ENCODE data around the gene ADAM10.

ADAM10 gene

DNA sequence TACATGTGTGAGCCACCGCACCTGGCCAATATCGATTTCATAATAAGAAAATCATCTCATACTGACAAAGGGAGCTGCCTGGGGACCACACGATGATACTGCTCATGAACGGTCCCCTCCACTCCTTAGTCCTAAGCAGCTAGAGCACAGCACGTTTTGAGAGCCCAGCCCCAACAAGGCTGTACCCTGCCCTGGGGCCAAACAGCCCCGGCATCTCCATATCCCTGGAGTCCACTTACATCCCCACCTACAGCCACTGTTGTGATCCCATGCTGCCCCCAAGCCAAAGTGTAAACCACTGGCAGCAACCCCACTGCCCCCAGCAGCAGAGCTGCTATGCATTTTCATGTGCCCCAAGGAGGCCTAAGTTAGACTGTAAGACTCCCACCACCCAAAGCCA is 52.8 kb downstream of the ADAM10 start:
- Histone ChIP-seq H3K9me3 (ENCODE audit: control insufficient read depth, insufficient read depth, low read depth, low read length) (no peaks in the 10 kb centered on the region), H3K4me3 (ENCODE audit: low read depth, low read length) (no peak overlapping the region), H3K4me1 (ENCODE audit: control insufficient read depth, insufficient read depth, low read length) (0 out of 2 replicates have a peak, but pooled peaks cover 3% of the 10 kb centered on the region), H3K27ac (ENCODE audit: extremely low read depth, low read depth, low read length) (no peak overlapping the region), H3K36me3 (ENCODE audit: control insufficient read depth in 2 of 2, insufficient read depth in 1 of 2, low read length in 2 of 2) (peaks cover 0 to 4% of the 10 kb centered on the region in 2 experiments; a peak in 2 of 3 replicates)
- POLR2A ChIA-PET: no interaction called here
- no peak for TF ChIP-seq ZNF221 (tag by site-specific recombination; IDR thresholded peaks at IDR 0.05; ENCODE audit: borderline replicate concordance)
- TF ChIP-seq ZNF248 (tag by site-specific recombination; IDR thresholded peaks at IDR 0.05): no peak
- TF ChIP-seq ZNF768 (tag by site-specific recombination; IDR thresholded peaks at IDR 0.05): no peak
- no peak for TF ChIP-seq OSR2 (tag by site-specific recombination; IDR thresholded peaks at IDR 0.05)
- no peak for TF ChIP-seq BCL11B (tag by site-specific recombination; IDR thresholded peaks at IDR 0.05; ENCODE audit: low read depth)
- TF ChIP-seq, protein P1, sequence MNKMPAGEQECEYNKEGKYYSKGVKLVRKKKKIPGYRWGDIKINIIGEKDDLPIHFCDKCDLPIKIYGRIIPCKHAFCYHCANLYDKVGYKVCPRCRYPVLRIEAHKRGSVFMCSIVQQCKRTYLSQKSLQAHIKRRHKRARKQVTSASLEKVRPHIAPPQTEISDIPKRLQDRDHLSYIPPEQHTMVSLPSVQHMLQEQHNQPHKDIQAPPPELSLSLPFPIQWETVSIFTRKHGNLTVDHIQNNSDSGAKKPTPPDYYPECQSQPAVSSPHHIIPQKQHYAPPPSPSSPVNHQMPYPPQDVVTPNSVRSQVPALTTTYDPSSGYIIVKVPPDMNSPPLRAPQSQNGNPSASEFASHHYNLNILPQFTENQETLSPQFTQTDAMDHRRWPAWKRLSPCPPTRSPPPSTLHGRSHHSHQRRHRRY (tag by site-specific recombination; IDR thresholded peaks at IDR 0.05): no peak
- no peak for TF ChIP-seq ZNF175 (tag by site-specific recombination; IDR thresholded peaks at IDR 0.05)
- no peak for TF ChIP-seq ZNF426 (tag by site-specific recombination; IDR thresholded peaks at IDR 0.05)
- TF ChIP-seq ZNF138 (tag by site-specific recombination; IDR thresholded peaks at IDR 0.05; ENCODE audit: borderline replicate concordance): no peak
- no peak for TF ChIP-seq ZNF112 (tag by site-specific recombination; IDR thresholded peaks at IDR 0.05)
- no peak for TF ChIP-seq ZSCAN18 (tag by site-specific recombination; IDR thresholded peaks at IDR 0.05)
- TF ChIP-seq, protein P2, sequence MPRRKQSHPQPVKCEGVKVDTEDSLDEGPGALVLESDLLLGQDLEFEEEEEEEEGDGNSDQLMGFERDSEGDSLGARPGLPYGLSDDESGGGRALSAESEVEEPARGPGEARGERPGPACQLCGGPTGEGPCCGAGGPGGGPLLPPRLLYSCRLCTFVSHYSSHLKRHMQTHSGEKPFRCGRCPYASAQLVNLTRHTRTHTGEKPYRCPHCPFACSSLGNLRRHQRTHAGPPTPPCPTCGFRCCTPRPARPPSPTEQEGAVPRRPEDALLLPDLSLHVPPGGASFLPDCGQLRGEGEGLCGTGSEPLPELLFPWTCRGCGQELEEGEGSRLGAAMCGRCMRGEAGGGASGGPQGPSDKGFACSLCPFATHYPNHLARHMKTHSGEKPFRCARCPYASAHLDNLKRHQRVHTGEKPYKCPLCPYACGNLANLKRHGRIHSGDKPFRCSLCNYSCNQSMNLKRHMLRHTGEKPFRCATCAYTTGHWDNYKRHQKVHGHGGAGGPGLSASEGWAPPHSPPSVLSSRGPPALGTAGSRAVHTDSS (tag by site-specific recombination; IDR thresholded peaks at IDR 0.05): no peak
- TF ChIP-seq YY2 (tag by site-specific recombination; IDR thresholded peaks at IDR 0.05): no peak
- TF ChIP-seq, protein P3, sequence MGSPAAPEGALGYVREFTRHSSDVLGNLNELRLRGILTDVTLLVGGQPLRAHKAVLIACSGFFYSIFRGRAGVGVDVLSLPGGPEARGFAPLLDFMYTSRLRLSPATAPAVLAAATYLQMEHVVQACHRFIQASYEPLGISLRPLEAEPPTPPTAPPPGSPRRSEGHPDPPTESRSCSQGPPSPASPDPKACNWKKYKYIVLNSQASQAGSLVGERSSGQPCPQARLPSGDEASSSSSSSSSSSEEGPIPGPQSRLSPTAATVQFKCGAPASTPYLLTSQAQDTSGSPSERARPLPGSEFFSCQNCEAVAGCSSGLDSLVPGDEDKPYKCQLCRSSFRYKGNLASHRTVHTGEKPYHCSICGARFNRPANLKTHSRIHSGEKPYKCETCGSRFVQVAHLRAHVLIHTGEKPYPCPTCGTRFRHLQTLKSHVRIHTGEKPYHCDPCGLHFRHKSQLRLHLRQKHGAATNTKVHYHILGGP (tag by site-specific recombination; IDR thresholded peaks at IDR 0.05): no peak
- CTCF ChIA-PET: interaction anchor here (0.5 to 0.7 kb wide), 2 partner anchors 34 to 627 kb away, joined by 3 read pairs; no protein-coding TSS in a partner anchor

- CTCF ChIA-PET: interaction anchor here (0.7 kb wide), 1 partner anchor 479 kb away, joined by 4 read pairs; no protein-coding TSS in a partner anchor
- H3K36me3 ChIP-seq (ENCODE audit: control insufficient read depth in 2 of 2, insufficient read depth in 1 of 2, low read length in 2 of 2): peaks cover 0 to 4% of the 10 kb centered on the region in 2 experiments; a peak in 1 of 3 replicates
- no peak overlapping the region for H3K27ac ChIP-seq (ENCODE audit: extremely low read depth, low read depth, low read length)
- POLR2A ChIA-PET: no interaction called here
- no peak overlapping the region for H3K4me3 ChIP-seq (ENCODE audit: low read depth, low read length)
- H3K9me3 ChIP-seq (ENCODE audit: control insufficient read depth, insufficient read depth, low read depth, low read length): no peaks in the 10 kb centered on the region
- 0 out of 2 replicates have a peak, but pooled peaks cover 3% of the 10 kb centered on the region for H3K4me1 ChIP-seq (ENCODE audit: control insufficient read depth, insufficient read depth, low read length)
- TF ChIP-seq, protein P2 (tag by site-specific recombination; IDR thresholded peaks at IDR 0.05): no peak
- TF ChIP-seq ZNF121 (tag by site-specific recombination; IDR thresholded peaks at IDR 0.05): no peak
- TF ChIP-seq ZNF16 (tag by site-specific recombination; IDR thresholded peaks at IDR 0.05; ENCODE audit: low read depth): no peak
- no peak for TF ChIP-seq ZNF362 (tag by site-specific recombination; IDR thresholded peaks at IDR 0.05)
- no peak for TF ChIP-seq ZNF792 (tag by site-specific recombination; IDR thresholded peaks at IDR 0.05)
- no peak for TF ChIP-seq ZNF223 (tag by site-specific recombination; IDR thresholded peaks at IDR 0.05)
- no peak for TF ChIP-seq ZNF169 (tag by site-specific recombination; IDR thresholded peaks at IDR 0.05)
- TF ChIP-seq ZNF155 (tag by site-specific recombination; IDR thresholded peaks at IDR 0.05): no peak
- no peak for TF ChIP-seq ZNF2 (tag by site-specific recombination; IDR thresholded peaks at IDR 0.05)
- TF ChIP-seq ZNF473 (tag by site-specific recombination; IDR thresholded peaks at IDR 0.05): no peak
- no peak for TF ChIP-seq ZNF311 (tag by site-specific recombination; IDR thresholded peaks at IDR 0.05; ENCODE audit: borderline replicate concordance)
- TF ChIP-seq ZNF701 (tag by site-specific recombination; IDR thresholded peaks at IDR 0.05): no peak
- TF ChIP-seq ZNF423 (tag by site-specific recombination; IDR thresholded peaks at IDR 0.05): no peak
Measured at GRCh38 chr15:58694641-58695398, 54.7 kb downstream of the ADAM10 start.

Data from HEK293 (cell line).